Measurements from ENCODE around the gene ATG3. TPM values are rescaled to one million over a fixed set of nuclear protein-coding genes. Genes with fewer than 3 reads are reported as not detected.
A peak's percentile ranks its signal among the peaks of the same experiment; 100 is the strongest.
"Not testable (repeated sequence)": the region's sequence is repeated elsewhere in the genome, so short reads cannot be mapped to it uniquely, and the experiment has no call there.

ATG3 gene
- total and polyA plus RNA-seq, 2 experiments from 2014 or later: 68.1 to 93.9 TPM

GRCh38 chr3:112530573-112530972 lies 31.2 kb downstream of the ATG3 start:
- Histone ChIP-seq H3K9me2 (ENCODE audit: insufficient read depth) (no peaks in the 10 kb centered on the region), H2AFZ (no peak overlapping the region), H3K4me3 (no peak overlapping the region), H3K4me2 (no peak overlapping the region), H4K20me1 (replicated peaks; ENCODE audit: insufficient read depth) (no peaks in the 10 kb centered on the region), H3K36me3 (ENCODE audit: insufficient read depth) (no peaks in the 10 kb centered on the region; the same call in 1 of the 2 replicates), H3K27me3 (ENCODE audit: insufficient read depth) (no peaks in the 10 kb centered on the region), H3K79me2 (replicated peaks; ENCODE audit: insufficient read depth) (no peaks in the 10 kb centered on the region), H3K4me1 (ENCODE audit: insufficient read depth) (no peaks in the 10 kb centered on the region), H3F3A (replicated peaks; ENCODE audit: low read depth) (peaks cover 4% of the 10 kb centered on the region; the same call in 1 of the 2 replicates), H3K27ac (ENCODE audit: low read depth) (no peak overlapping the region; the same call in 1 of the 2 replicates)
- H3K9me3 Mint-ChIP-seq: no peaks in the 10 kb centered on the region; the same call in 2 of the 3 replicates
- DNase-seq (ENCODE audit: low spot score) (no peak), ATAC-seq (no peak)
- H3K4me1 Mint-ChIP-seq: no peaks in the 10 kb centered on the region
- TF ChIP-seq JUNB (IDR thresholded peaks at IDR 0.05; ENCODE audit: unreplicated experiment): no peak
- no peak for TF ChIP-seq ZNF114 (CRISPR knock-in tag; IDR thresholded peaks at IDR 0.05)
- TF ChIP-seq ETS1 (IDR thresholded peaks at IDR 0.05): no peak
- H3K4me3 Mint-ChIP-seq: no peak overlapping the region
- H3K27ac Mint-ChIP-seq: no peak overlapping the region
- no peaks in the 10 kb centered on the region for H3K27me3 Mint-ChIP-seq (ENCODE audit: insufficient read depth, low read depth, poor library complexity)
- peaks cover 12% of the 10 kb centered on the region; the same call in 2 of the 3 replicates for H3K36me3 Mint-ChIP-seq (ENCODE audit: low read depth)

GRCh38 chr3:112524127-112524526 lies 37.6 kb downstream of the ATG3 start:
- ATAC-seq; H3K9me3 Mint-ChIP-seq; H3K4me1 ChIP-seq (ENCODE audit: insufficient read depth); H3F3A ChIP-seq (replicated peaks; ENCODE audit: low read depth); DNase-seq (ENCODE audit: low spot score); H3K36me3 ChIP-seq (ENCODE audit: insufficient read depth); H3K4me3 ChIP-seq; H3K27ac ChIP-seq (ENCODE audit: low read depth); H3K9me2 ChIP-seq (ENCODE audit: insufficient read depth); H3K79me2 ChIP-seq (replicated peaks; ENCODE audit: insufficient read depth); H3K27me3 ChIP-seq (ENCODE audit: insufficient read depth); H3K4me3 Mint-ChIP-seq; H3K4me1 Mint-ChIP-seq; H3K4me2 ChIP-seq; H4K20me1 ChIP-seq (replicated peaks; ENCODE audit: insufficient read depth); H2AFZ ChIP-seq; H3K27ac Mint-ChIP-seq; H3K36me3 Mint-ChIP-seq (ENCODE audit: low read depth); H3K27me3 Mint-ChIP-seq (ENCODE audit: insufficient read depth, low read depth, poor library complexity): not testable (repeated sequence)

- TF ChIP-seq CTCF (conservative IDR thresholded peaks at IDR 0.05; ENCODE audit: low read depth in 2 of 2) (peak; percentile 81 to 93), ZNF462 (CRISPR knock-in tag; IDR thresholded peaks at IDR 0.05) (no peak), JUNB (IDR thresholded peaks at IDR 0.05; ENCODE audit: unreplicated experiment) (no peak)
- no peaks in the 10 kb centered on the region for H3K79me2 ChIP-seq (replicated peaks; ENCODE audit: insufficient read depth)
- ATAC-seq: peak; percentile 92
- no peak overlapping the region for H3K4me2 ChIP-seq
- H2AFZ ChIP-seq: no peak overlapping the region
- H4K20me1 ChIP-seq (replicated peaks; ENCODE audit: insufficient read depth): no peaks in the 10 kb centered on the region
- H3K27me3 ChIP-seq (ENCODE audit: insufficient read depth): no peaks in the 10 kb centered on the region
- Mint-ChIP-seq H3K4me3 (no peak overlapping the region), H3K27ac (peak overlapping the region; percentile 7), H3K4me1 (no peaks in the 10 kb centered on the region), H3K27me3 (ENCODE audit: insufficient read depth, low read depth, poor library complexity) (peaks cover 10% of the 10 kb centered on the region), H3K9me3 (peaks cover 7% of the 10 kb centered on the region; the same call in 1 of the 3 replicates), H3K36me3 (ENCODE audit: low read depth) (peaks cover 19% of the 10 kb centered on the region)
- H3K36me3 ChIP-seq (ENCODE audit: insufficient read depth): no peaks in the 10 kb centered on the region
- H3F3A ChIP-seq (replicated peaks; ENCODE audit: low read depth): no peaks in the 10 kb centered on the region
- no peak overlapping the region for H3K4me3 ChIP-seq
- peak; percentile 85 for DNase-seq (ENCODE audit: low spot score)
- no peaks in the 10 kb centered on the region for H3K4me1 ChIP-seq (ENCODE audit: insufficient read depth)
- no peak overlapping the region for H3K27ac ChIP-seq (ENCODE audit: low read depth)
- no peaks in the 10 kb centered on the region for H3K9me2 ChIP-seq (ENCODE audit: insufficient read depth)
Measured at GRCh38 chr3:112519424-112520001, 42.2 kb downstream of the ATG3 start.

All from GM23338 (cell line).